Central memory CD8-positive, alpha-beta T cell (primary cell): ENCODE results near the gene PARN.

Experiments
- ATAC-seq: fragments of 150-1000 bp; cut with Tn5 transposase; replicated peaks from 2 replicates; pipeline ENCODE4 v1.10.0; 2022; ENCODE audit warnings: mild to moderate bottlenecking, moderate FRiP score, moderate number of reproducible peaks; ENCODE audit not compliant: poor library complexity, severe bottlenecking; ENCODE audit errors: extremely low read depth
- DNase-seq, 2 donors: peaks; one replicate each; pipeline ENCODE4 v3.0.0; 2021; ENCODE audit warnings: low spot score in 2 of 2
- H3K27ac Mint-ChIP-seq: one replicate; pipeline ENCODE4 v1.8.0; 2022; ENCODE audit warnings: low read depth, mild to moderate bottlenecking, moderate library complexity, mixed read lengths
- H3K27me3 Mint-ChIP-seq: one replicate; pipeline ENCODE4 v1.8.0; 2022; ENCODE audit warnings: mixed read lengths
- H3K36me3 Mint-ChIP-seq: one replicate; pipeline ENCODE4 v1.8.0; 2022; ENCODE audit warnings: mild to moderate bottlenecking, moderate library complexity, mixed read lengths; ENCODE audit not compliant: insufficient read depth
- H3K4me1 Mint-ChIP-seq: one replicate; pipeline ENCODE4 v1.8.0; 2022; ENCODE audit warnings: mixed read lengths
- H3K4me3 Mint-ChIP-seq: one replicate; pipeline ENCODE4 v1.8.0; 2022; ENCODE audit warnings: mild to moderate bottlenecking, moderate library complexity, mixed read lengths
- H3K9me3 Mint-ChIP-seq: one replicate; pipeline ENCODE4 v1.8.0; 2022; ENCODE audit warnings: mixed read lengths

The PARN gene

GRCh38 chr16:14510581-14510938, 119.5 kb downstream of the PARN start:
- DNase-seq (no peak), ATAC-seq (no peak)
- Mint-ChIP-seq H3K4me3 (no peak overlapping the region), H3K27me3 (no peaks in the 10 kb centered on the region), H3K4me1 (peaks cover 35% of the 10 kb centered on the region), H3K36me3 (peaks cover 4% of the 10 kb centered on the region), H3K9me3 (no peaks in the 10 kb centered on the region), H3K27ac (no peak overlapping the region)

- no peak overlapping the region for H3K4me3 Mint-ChIP-seq
- H3K4me1 Mint-ChIP-seq = peaks cover 40% of the 10 kb centered on the region
- ATAC-seq (no peak), DNase-seq (no peak)
- no peak overlapping the region for H3K27ac Mint-ChIP-seq
- H3K9me3 Mint-ChIP-seq = no peaks in the 10 kb centered on the region
- H3K36me3 Mint-ChIP-seq = peaks cover 1% of the 10 kb centered on the region
- H3K27me3 Mint-ChIP-seq = no peaks in the 10 kb centered on the region
Measured at GRCh38 chr16:14509675-14510132, 120.4 kb downstream of the PARN start.

- H3K4me3 Mint-ChIP-seq = no peak overlapping the region
- peaks cover 40% of the 10 kb centered on the region for H3K4me1 Mint-ChIP-seq
- no peaks in the 10 kb centered on the region for H3K27me3 Mint-ChIP-seq
- DNase-seq (no peak), ATAC-seq (no peak)
- no peak overlapping the region for H3K27ac Mint-ChIP-seq
- H3K9me3 Mint-ChIP-seq = no peaks in the 10 kb centered on the region
- peaks cover 1% of the 10 kb centered on the region for H3K36me3 Mint-ChIP-seq
Measured at GRCh38 chr16:14509055-14509454, 121.0 kb downstream of the PARN start.

GRCh38 chr16:14505846-14506245, 124.2 kb downstream of the PARN start:
- Mint-ChIP-seq H3K27me3 (no peaks in the 10 kb centered on the region), H3K27ac (no peak overlapping the region), H3K36me3 (peaks cover 1% of the 10 kb centered on the region), H3K4me3 (no peak overlapping the region), H3K4me1 (peaks cover 28% of the 10 kb centered on the region), H3K9me3 (no peaks in the 10 kb centered on the region)
- no peak for DNase-seq
- no peak for ATAC-seq

- no peak for DNase-seq
- H3K4me3 Mint-ChIP-seq = no peak overlapping the region
Measured at GRCh38 chr16:14502932-14503741, 126.9 kb downstream of the PARN start.

GRCh38 chr16:14502256-14502875, 127.7 kb downstream of the PARN start:
- H3K4me1 Mint-ChIP-seq = peaks cover 23% of the 10 kb centered on the region
- ATAC-seq (no peak), DNase-seq (no peak)
- H3K4me3 Mint-ChIP-seq = no peak overlapping the region
- no peak overlapping the region for H3K27ac Mint-ChIP-seq
- H3K27me3 Mint-ChIP-seq = no peaks in the 10 kb centered on the region
- peaks cover 1% of the 10 kb centered on the region for H3K36me3 Mint-ChIP-seq
- no peaks in the 10 kb centered on the region for H3K9me3 Mint-ChIP-seq

More at GRCh38 chr16:14502932-14503741, 126.9 kb downstream of the PARN start:
- H3K36me3 Mint-ChIP-seq = peaks cover 1% of the 10 kb centered on the region
- peaks cover 23% of the 10 kb centered on the region for H3K4me1 Mint-ChIP-seq
- no peaks in the 10 kb centered on the region for H3K27me3 Mint-ChIP-seq
- no peaks in the 10 kb centered on the region for H3K9me3 Mint-ChIP-seq
- no peak overlapping the region for H3K27ac Mint-ChIP-seq
- no peak for ATAC-seq

- Mint-ChIP-seq H3K4me1 (peaks cover 29% of the 10 kb centered on the region), H3K36me3 (peaks cover under 1% of the 10 kb centered on the region), H3K27ac (no peak overlapping the region), H3K4me3 (no peak overlapping the region), H3K27me3 (no peaks in the 10 kb centered on the region), H3K9me3 (no peaks in the 10 kb centered on the region)
- DNase-seq = no peak
- no peak for ATAC-seq
Measured at GRCh38 chr16:14501331-14502255, 128.5 kb downstream of the PARN start.

GRCh38 chr16:14500791-14501190, 129.3 kb downstream of the PARN start:
- DNase-seq = no peak
- H3K27me3 Mint-ChIP-seq = no peaks in the 10 kb centered on the region

GRCh38 chr16:14499110-14499509, 130.9 kb downstream of the PARN start:
- H3K27me3 Mint-ChIP-seq = no peaks in the 10 kb centered on the region
- no peaks in the 10 kb centered on the region for H3K36me3 Mint-ChIP-seq
- no peaks in the 10 kb centered on the region for H3K9me3 Mint-ChIP-seq
- H3K4me3 Mint-ChIP-seq = no peak overlapping the region
- ATAC-seq (no peak), DNase-seq (no peak)
- peaks cover 38% of the 10 kb centered on the region for H3K4me1 Mint-ChIP-seq
- no peak overlapping the region for H3K27ac Mint-ChIP-seq

More at GRCh38 chr16:14500791-14501190, 129.3 kb downstream of the PARN start:
- Mint-ChIP-seq H3K4me3 (no peak overlapping the region), H3K4me1 (peaks cover 27% of the 10 kb centered on the region), H3K27ac (no peak overlapping the region), H3K36me3 (no peaks in the 10 kb centered on the region), H3K9me3 (no peaks in the 10 kb centered on the region)
- ATAC-seq = no peak

- no peak overlapping the region for H3K4me3 Mint-ChIP-seq
- peaks cover 2% of the 10 kb centered on the region for H3K36me3 Mint-ChIP-seq
- peaks cover 36% of the 10 kb centered on the region for H3K4me1 Mint-ChIP-seq
- ATAC-seq (no peak), DNase-seq (no peak)
- H3K27ac Mint-ChIP-seq = no peak overlapping the region
- no peaks in the 10 kb centered on the region for H3K9me3 Mint-ChIP-seq
- H3K27me3 Mint-ChIP-seq = no peaks in the 10 kb centered on the region
Measured at GRCh38 chr16:14497245-14498082, 132.6 kb downstream of the PARN start.

- H3K9me3 Mint-ChIP-seq = no peaks in the 10 kb centered on the region
- peaks cover 2% of the 10 kb centered on the region for H3K36me3 Mint-ChIP-seq
- ATAC-seq = no peak
- no peak overlapping the region for H3K27ac Mint-ChIP-seq
- no peaks in the 10 kb centered on the region for H3K27me3 Mint-ChIP-seq
- no peak for DNase-seq
- peaks cover 43% of the 10 kb centered on the region for H3K4me1 Mint-ChIP-seq
- no peak overlapping the region for H3K4me3 Mint-ChIP-seq
Measured at GRCh38 chr16:14496786-14497185, 133.3 kb downstream of the PARN start.
